ENCODE results near the gene SDK2.
A peak's percentile ranks its signal among the peaks of the same experiment; 100 is the strongest.

The SDK2 gene

GRCh38 chr17:73378974-73379470 is 265.2 kb downstream of the SDK2 start:
- DNase-seq, result no peak

GRCh38 chr17:73376636-73377035 is 267.6 kb downstream of the SDK2 start:
- no peak for DNase-seq

GRCh38 chr17:73376152-73376551 is 268.1 kb downstream of the SDK2 start:
- no peak for DNase-seq

GRCh38 chr17:73371836-73372235 is 272.4 kb downstream of the SDK2 start:
- DNase-seq, result no peak

- no peak for DNase-seq
Measured at GRCh38 chr17:73371285-73371684, 273.0 kb downstream of the SDK2 start.

- peak; percentile 90 for DNase-seq
Measured at GRCh38 chr17:73369817-73370490, 274.3 kb downstream of the SDK2 start.

GRCh38 chr17:73369111-73369521 is 275.1 kb downstream of the SDK2 start:
- DNase-seq, result peak; percentile 20

GRCh38 chr17:73368085-73368631 is 276.1 kb downstream of the SDK2 start:
- DNase-seq, result no peak

GRCh38 chr17:73365906-73366623 is 278.2 kb downstream of the SDK2 start:
- no peak for DNase-seq

- DNase-seq, result no peak
Measured at GRCh38 chr17:73365301-73365874, 278.9 kb downstream of the SDK2 start.

GRCh38 chr17:73364155-73364522 is 280.1 kb downstream of the SDK2 start:
- DNase-seq, result no peak

GRCh38 chr17:73363442-73364154 is 280.6 kb downstream of the SDK2 start:
- no peak for DNase-seq

- no peak for DNase-seq
Measured at GRCh38 chr17:73362697-73363096, 281.5 kb downstream of the SDK2 start.

- no peak for DNase-seq
Measured at GRCh38 chr17:73360961-73361761, 283.1 kb downstream of the SDK2 start.

- DNase-seq, result peak; percentile 16
Measured at GRCh38 chr17:73359987-73360410, 284.2 kb downstream of the SDK2 start.

- DNase-seq, result no peak
Measured at GRCh38 chr17:73359352-73359751, 284.9 kb downstream of the SDK2 start.

- no peak for DNase-seq
Measured at GRCh38 chr17:73358668-73359067, 285.6 kb downstream of the SDK2 start.

GRCh38 chr17:73357981-73358380 is 286.3 kb downstream of the SDK2 start:
- DNase-seq, result no peak

- no peak for DNase-seq
Measured at GRCh38 chr17:73357318-73357717, 286.9 kb downstream of the SDK2 start.

GRCh38 chr17:73356561-73357170 is 287.6 kb downstream of the SDK2 start:
- no peak for DNase-seq

- no peak for DNase-seq
Measured at GRCh38 chr17:73354423-73355284, 289.6 kb downstream of the SDK2 start.
